ENCODE results near the gene FOXJ3.

- no peak for TF ChIP-seq CTCF (conservative IDR thresholded peaks at IDR 0.05; ENCODE audit: low read depth, low read length)
- TF ChIP-seq POLR2A (IDR thresholded peaks at IDR 0.05; ENCODE audit: low read depth, low read length) = no peak
- TF ChIP-seq CEBPB (IDR thresholded peaks at IDR 0.05; ENCODE audit: low read depth, low read length) = no peak
- TF ChIP-seq RAD21 (IDR thresholded peaks at IDR 0.05; ENCODE audit: low read length) = no peak
- TF ChIP-seq, protein P1, sequence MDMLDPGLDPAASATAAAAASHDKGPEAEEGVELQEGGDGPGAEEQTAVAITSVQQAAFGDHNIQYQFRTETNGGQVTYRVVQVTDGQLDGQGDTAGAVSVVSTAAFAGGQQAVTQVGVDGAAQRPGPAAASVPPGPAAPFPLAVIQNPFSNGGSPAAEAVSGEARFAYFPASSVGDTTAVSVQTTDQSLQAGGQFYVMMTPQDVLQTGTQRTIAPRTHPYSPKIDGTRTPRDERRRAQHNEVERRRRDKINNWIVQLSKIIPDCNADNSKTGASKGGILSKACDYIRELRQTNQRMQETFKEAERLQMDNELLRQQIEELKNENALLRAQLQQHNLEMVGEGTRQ (IDR thresholded peaks at IDR 0.05; ENCODE audit: low read depth, low read length) = no peak
- TF ChIP-seq MAFK (IDR thresholded peaks at IDR 0.05; ENCODE audit: low read depth, low read length) = no peak
- TF ChIP-seq MXI1 (IDR thresholded peaks at IDR 0.05; ENCODE audit: borderline replicate concordance, low read depth, low read length) = no peak
- TF ChIP-seq SMC3 (IDR thresholded peaks at IDR 0.05; ENCODE audit: low read depth, low read length) = no peak
- TF ChIP-seq FOS (IDR thresholded peaks at IDR 0.05; ENCODE audit: low read depth, low read length) = no peak
- TF ChIP-seq RFX5 (IDR thresholded peaks at IDR 0.05; ENCODE audit: low read depth, low read length) = no peak
- TF ChIP-seq MAZ (IDR thresholded peaks at IDR 0.05; ENCODE audit: borderline replicate concordance, low read depth, low read length) = no peak
- TF ChIP-seq RCOR1 (IDR thresholded peaks at IDR 0.05; ENCODE audit: insufficient replicate concordance, low read length) = no peak
- no peak for TF ChIP-seq ELK1 (IDR thresholded peaks at IDR 0.05; ENCODE audit: borderline replicate concordance, low read depth, low read length)
These were observed 180.3 kb downstream of the FOXJ3 start for GRCh38 chr1:42154685-42155084.

Measured in IMR-90 (cell line).